ENCODE results near the gene NKD2. TPM values are rescaled to one million over a fixed set of nuclear protein-coding genes. Genes with fewer than 3 reads are reported as not detected.

The NKD2 gene
- total and polyA plus RNA-seq, 12 donors: 0.22 to 32.8 (median 10.8) TPM

GRCh38 chr5:1014346-1014745 is 5.7 kb downstream of the NKD2 start:
- no peak overlapping the region for H3K27ac ChIP-seq
- DNase-seq: no peak
- H3K36me3 ChIP-seq (replicated peaks in 1 of 2): no peaks in the 10 kb centered on the region
- WGBS, 4 donors: 79 to 91% (median 85%) methylated on average over 5 to 14 of the region's 14 CpGs
- intact Hi-C loops (cut with DNase I): no loop called here
- H3K4me1 ChIP-seq (replicated peaks in 1 of 2): peaks cover under 1 to 3% of the 10 kb centered on the region in 2 donors
- H3K4me3 ChIP-seq: no peak overlapping the region
- peaks cover 19% of the 10 kb centered on the region for H3K27me3 ChIP-seq
- no peak for TF ChIP-seq POLR2A (IDR thresholded peaks at IDR 0.05)
- TF ChIP-seq, protein P1, sequence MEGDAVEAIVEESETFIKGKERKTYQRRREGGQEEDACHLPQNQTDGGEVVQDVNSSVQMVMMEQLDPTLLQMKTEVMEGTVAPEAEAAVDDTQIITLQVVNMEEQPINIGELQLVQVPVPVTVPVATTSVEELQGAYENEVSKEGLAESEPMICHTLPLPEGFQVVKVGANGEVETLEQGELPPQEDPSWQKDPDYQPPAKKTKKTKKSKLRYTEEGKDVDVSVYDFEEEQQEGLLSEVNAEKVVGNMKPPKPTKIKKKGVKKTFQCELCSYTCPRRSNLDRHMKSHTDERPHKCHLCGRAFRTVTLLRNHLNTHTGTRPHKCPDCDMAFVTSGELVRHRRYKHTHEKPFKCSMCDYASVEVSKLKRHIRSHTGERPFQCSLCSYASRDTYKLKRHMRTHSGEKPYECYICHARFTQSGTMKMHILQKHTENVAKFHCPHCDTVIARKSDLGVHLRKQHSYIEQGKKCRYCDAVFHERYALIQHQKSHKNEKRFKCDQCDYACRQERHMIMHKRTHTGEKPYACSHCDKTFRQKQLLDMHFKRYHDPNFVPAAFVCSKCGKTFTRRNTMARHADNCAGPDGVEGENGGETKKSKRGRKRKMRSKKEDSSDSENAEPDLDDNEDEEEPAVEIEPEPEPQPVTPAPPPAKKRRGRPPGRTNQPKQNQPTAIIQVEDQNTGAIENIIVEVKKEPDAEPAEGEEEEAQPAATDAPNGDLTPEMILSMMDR (IDR thresholded peaks at IDR 0.05): no peak
- no peaks in the 10 kb centered on the region for H3K9me3 ChIP-seq (replicated peaks in 1 of 3)

DNA sequence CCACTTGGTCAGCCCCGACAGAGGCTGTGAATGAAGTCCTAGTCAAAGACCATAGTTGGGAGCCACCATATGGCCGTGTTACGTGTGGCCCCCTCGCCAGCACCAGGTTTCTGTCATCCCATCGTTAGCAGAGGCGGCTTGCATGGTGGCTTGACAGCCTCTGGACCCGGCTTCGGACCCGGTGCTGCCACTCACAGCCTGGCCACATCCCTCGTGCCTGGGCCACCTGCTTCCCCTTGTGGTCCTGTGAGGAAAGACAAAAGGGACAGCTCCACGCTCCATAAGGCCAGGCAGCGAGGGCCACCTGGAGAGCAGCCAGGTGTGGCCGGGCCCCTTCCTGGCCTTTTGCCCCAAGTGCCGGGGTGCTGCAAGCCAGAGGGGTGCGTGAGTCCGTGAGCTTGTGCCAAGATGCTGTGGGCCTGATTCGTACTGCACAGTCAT is 6.2 kb downstream of the NKD2 start:
- no peak for DNase-seq
- H3K9me3 ChIP-seq (replicated peaks in 1 of 3): no peaks in the 10 kb centered on the region
- no peak overlapping the region for H3K27ac ChIP-seq
- no peak overlapping the region for H3K4me3 ChIP-seq
- WGBS, 4 donors: 67 to 86% (median 75%) methylated on average over 7 to 17 of the region's 17 CpGs
- TF ChIP-seq, protein P1 (IDR thresholded peaks at IDR 0.05): no peak
- no peak for TF ChIP-seq POLR2A (IDR thresholded peaks at IDR 0.05)
- peaks cover 15% of the 10 kb centered on the region for H3K27me3 ChIP-seq
- no peaks in the 10 kb centered on the region for H3K4me1 ChIP-seq (replicated peaks in 1 of 2)
- no peaks in the 10 kb centered on the region for H3K36me3 ChIP-seq (replicated peaks in 1 of 2)
- intact Hi-C loops (cut with DNase I): no loop called here

DNA sequence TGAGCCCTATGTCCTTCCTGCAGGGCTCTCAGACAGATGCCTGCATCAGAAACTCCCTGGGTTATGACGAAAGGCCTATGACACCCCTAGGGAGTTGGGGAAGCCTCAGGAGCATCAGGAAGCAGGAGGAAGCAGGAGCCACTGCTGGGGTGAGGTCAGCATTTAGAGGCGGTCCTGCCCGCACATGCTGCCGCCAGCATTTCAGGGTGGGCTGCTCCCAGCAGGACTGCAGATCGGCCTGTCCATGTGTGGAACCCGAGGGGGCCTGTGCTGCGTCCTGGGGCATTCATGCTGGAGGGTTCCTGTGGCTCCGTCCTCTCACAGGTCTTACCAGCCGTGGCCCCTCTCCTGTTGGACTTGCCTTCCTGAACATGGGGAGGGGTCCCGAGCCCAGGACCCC is 6.9 kb downstream of the NKD2 start:
- intact Hi-C loops (cut with DNase I): no loop called here
- no peak overlapping the region for H3K27ac ChIP-seq
- peaks cover 9% of the 10 kb centered on the region for H3K27me3 ChIP-seq
- no peaks in the 10 kb centered on the region for H3K9me3 ChIP-seq (replicated peaks in 1 of 3)
- 54 to 69% (median 68%) methylated on average over 3 to 10 of the region's 10 CpGs; no CpG with 5 or more reads in 1 of the 4 donors for WGBS, 4 donors
- no peak for DNase-seq
- H3K4me3 ChIP-seq: no peak overlapping the region
- H3K36me3 ChIP-seq (replicated peaks in 1 of 2): no peaks in the 10 kb centered on the region
- no peak for TF ChIP-seq POLR2A (IDR thresholded peaks at IDR 0.05)
- TF ChIP-seq, protein P1 (IDR thresholded peaks at IDR 0.05): no peak
- H3K4me1 ChIP-seq (replicated peaks in 1 of 2): no peaks in the 10 kb centered on the region

- no peak for TF ChIP-seq POLR2A (IDR thresholded peaks at IDR 0.05)
- TF ChIP-seq, protein P1 (IDR thresholded peaks at IDR 0.05): no peak
- H3K4me1 ChIP-seq (replicated peaks in 1 of 2): no peaks in the 10 kb centered on the region
- peaks cover 4% of the 10 kb centered on the region for H3K27me3 ChIP-seq
- no peak overlapping the region for H3K27ac ChIP-seq
- no peaks in the 10 kb centered on the region for H3K9me3 ChIP-seq (replicated peaks in 1 of 3)
- intact Hi-C loops (cut with DNase I): no loop called here
- DNase-seq: no peak
- 81 to 100% (median 86%) methylated on average over 4 to 19 of the region's 19 CpGs for WGBS, 4 donors
- no peaks in the 10 kb centered on the region for H3K36me3 ChIP-seq (replicated peaks in 1 of 2)
- H3K4me3 ChIP-seq: no peak overlapping the region
These were observed 7.4 kb downstream of the NKD2 start for GRCh38 chr5:1016036-1016435.

All from adrenal gland (tissue), 12 donors.